ENCODE data around the gene SNX32.
"Not testable (repeated sequence)": the region's sequence is repeated elsewhere in the genome, so short reads cannot be mapped to it uniquely, and the experiment has no call there.

Gene SNX32

GRCh38 chr11:65883058-65883761 is 49.4 kb downstream of the SNX32 start:
- in situ Hi-C loops (cut with MboI; ENCODE audit: low sequenced_read_pairs) = no loop called here

GRCh38 chr11:65883786-65884715 is 50.3 kb downstream of the SNX32 start:
- in situ Hi-C loops (cut with MboI; ENCODE audit: low sequenced_read_pairs) = no loop called here

- in situ Hi-C loops (cut with MboI; ENCODE audit: low sequenced_read_pairs) = no loop called here
Observed at GRCh38 chr11:65884716-65885092, 50.9 kb downstream of the SNX32 start.

GRCh38 chr11:65885231-65885630 is 51.5 kb downstream of the SNX32 start:
- in situ Hi-C loops (cut with MboI; ENCODE audit: low sequenced_read_pairs) = no loop called here

GRCh38 chr11:65885808-65886536 is 52.2 kb downstream of the SNX32 start:
- in situ Hi-C loops (cut with MboI; ENCODE audit: low sequenced_read_pairs) = no loop called here

- in situ Hi-C loops (cut with MboI; ENCODE audit: low sequenced_read_pairs) = no loop called here
Observed at GRCh38 chr11:65886826-65887722, 53.3 kb downstream of the SNX32 start.

GRCh38 chr11:65887723-65888162 is 54.0 kb downstream of the SNX32 start:
- in situ Hi-C loops (cut with MboI; ENCODE audit: low sequenced_read_pairs) = no loop called here

- in situ Hi-C loops (cut with MboI; ENCODE audit: low sequenced_read_pairs) = no loop called here
Observed at GRCh38 chr11:65888163-65888814, 54.5 kb downstream of the SNX32 start, which contains the start of gene FIBP. Gene FIBP (minus strand): TSS chr11:65888471. CDS start chr11:65888418, 53 bp downstream.

GRCh38 chr11:65890324-65891218 is 56.8 kb downstream of the SNX32 start, which contains the start of gene CCDC85B:
Gene CCDC85B (plus strand): TSS chr11:65890673. CDS start chr11:65890784, 111 bp downstream.
- in situ Hi-C loops (cut with MboI; ENCODE audit: low sequenced_read_pairs) = no loop called here

- in situ Hi-C loops (cut with MboI; ENCODE audit: low sequenced_read_pairs) = no loop called here
Observed at GRCh38 chr11:65891219-65892136, 57.7 kb downstream of the SNX32 start.

- in situ Hi-C loops (cut with MboI; ENCODE audit: low sequenced_read_pairs) = not testable (repeated sequence)
Observed at GRCh38 chr11:65892137-65892540, 58.4 kb downstream of the SNX32 start.

- in situ Hi-C loops (cut with MboI; ENCODE audit: low sequenced_read_pairs) = no loop called here
Observed at GRCh38 chr11:65892661-65893317, 59.0 kb downstream of the SNX32 start.

GRCh38 chr11:65894034-65894591 is 60.4 kb downstream of the SNX32 start:
- in situ Hi-C loops (cut with MboI; ENCODE audit: low sequenced_read_pairs) = no loop called here

- in situ Hi-C loops (cut with MboI; ENCODE audit: low sequenced_read_pairs) = no loop called here
Observed at GRCh38 chr11:65895482-65895981, 61.8 kb downstream of the SNX32 start.

GRCh38 chr11:65896034-65896999 is 62.6 kb downstream of the SNX32 start:
- in situ Hi-C loops (cut with MboI; ENCODE audit: low sequenced_read_pairs) = no loop called here

Measured in hTERT RPE-1 (cell line).